ENCODE data around the gene MINDY3.

DNA sequence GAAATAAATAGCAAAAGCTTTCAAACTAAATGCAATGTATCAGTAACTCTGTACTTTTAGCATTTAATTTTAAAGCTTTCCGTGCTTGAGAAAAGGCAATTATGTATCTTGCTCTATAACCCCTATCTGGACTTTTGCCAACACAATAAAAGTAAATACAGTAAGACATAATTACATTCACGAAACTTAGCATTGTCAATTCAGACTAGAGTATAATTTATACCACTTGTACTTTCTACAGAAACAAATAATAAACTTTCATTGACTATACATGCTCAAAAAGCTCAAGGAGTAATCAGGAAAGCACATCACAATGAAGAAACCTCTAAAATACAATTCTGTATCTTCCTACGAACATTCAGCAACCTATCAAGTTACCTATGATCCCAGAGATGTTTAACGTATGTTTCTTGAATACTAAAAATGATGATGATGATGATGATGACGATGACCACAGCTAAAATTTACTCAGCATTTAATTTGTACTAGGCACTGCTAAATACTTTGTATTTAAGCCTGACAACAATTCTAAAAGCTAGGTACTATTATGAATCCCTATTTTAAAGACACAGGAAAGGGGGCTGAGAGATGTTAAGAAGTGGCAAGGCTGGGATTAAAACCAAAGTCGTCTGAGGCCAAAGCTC is 44.9 kb downstream of the MINDY3 start:
- TF ChIP-seq POLR2A (IDR thresholded peaks at IDR 0.05) (no peak), CTCF (IDR thresholded peaks at IDR 0.05) (no peak)
